ENCODE data around the gene FAM210B.
"Not testable (repeated sequence)": the region's sequence is repeated elsewhere in the genome, so short reads cannot be mapped to it uniquely, and the experiment has no call there.

Gene FAM210B

GRCh38 chr20:56323206-56323605, 35.6 kb upstream of the FAM210B start:
- DNase-seq (ENCODE audit: low spot score) (no peak), ATAC-seq (ENCODE audit: low read depth) (no peak)
- Histone ChIP-seq H3K4me1 (ENCODE audit: insufficient read depth, poor library complexity, severe bottlenecking) (no peaks in the 10 kb centered on the region), H3K27me3 (ENCODE audit: insufficient read depth, poor library complexity, severe bottlenecking) (peaks cover 16% of the 10 kb centered on the region), H3K4me3 (ENCODE audit: severe bottlenecking) (no peak overlapping the region), H3K36me3 (ENCODE audit: low read depth) (no peaks in the 10 kb centered on the region), H3K9me3 (ENCODE audit: severe bottlenecking) (no peaks in the 10 kb centered on the region), H3K27ac (ENCODE audit: poor library complexity, severe bottlenecking) (no peak overlapping the region)
- TF ChIP-seq, protein P1, sequence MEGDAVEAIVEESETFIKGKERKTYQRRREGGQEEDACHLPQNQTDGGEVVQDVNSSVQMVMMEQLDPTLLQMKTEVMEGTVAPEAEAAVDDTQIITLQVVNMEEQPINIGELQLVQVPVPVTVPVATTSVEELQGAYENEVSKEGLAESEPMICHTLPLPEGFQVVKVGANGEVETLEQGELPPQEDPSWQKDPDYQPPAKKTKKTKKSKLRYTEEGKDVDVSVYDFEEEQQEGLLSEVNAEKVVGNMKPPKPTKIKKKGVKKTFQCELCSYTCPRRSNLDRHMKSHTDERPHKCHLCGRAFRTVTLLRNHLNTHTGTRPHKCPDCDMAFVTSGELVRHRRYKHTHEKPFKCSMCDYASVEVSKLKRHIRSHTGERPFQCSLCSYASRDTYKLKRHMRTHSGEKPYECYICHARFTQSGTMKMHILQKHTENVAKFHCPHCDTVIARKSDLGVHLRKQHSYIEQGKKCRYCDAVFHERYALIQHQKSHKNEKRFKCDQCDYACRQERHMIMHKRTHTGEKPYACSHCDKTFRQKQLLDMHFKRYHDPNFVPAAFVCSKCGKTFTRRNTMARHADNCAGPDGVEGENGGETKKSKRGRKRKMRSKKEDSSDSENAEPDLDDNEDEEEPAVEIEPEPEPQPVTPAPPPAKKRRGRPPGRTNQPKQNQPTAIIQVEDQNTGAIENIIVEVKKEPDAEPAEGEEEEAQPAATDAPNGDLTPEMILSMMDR (IDR thresholded peaks at IDR 0.05; ENCODE audit: poor library complexity, severe bottlenecking): no peak

- Histone ChIP-seq H3K9me3 (ENCODE audit: severe bottlenecking) (no peaks in the 10 kb centered on the region), H3K36me3 (ENCODE audit: low read depth) (no peaks in the 10 kb centered on the region), H3K27me3 (ENCODE audit: insufficient read depth, poor library complexity, severe bottlenecking) (peaks cover 16% of the 10 kb centered on the region), H3K4me3 (ENCODE audit: severe bottlenecking) (no peak overlapping the region), H3K27ac (ENCODE audit: poor library complexity, severe bottlenecking) (no peak overlapping the region), H3K4me1 (ENCODE audit: insufficient read depth, poor library complexity, severe bottlenecking) (no peaks in the 10 kb centered on the region)
- TF ChIP-seq, protein P1 (IDR thresholded peaks at IDR 0.05; ENCODE audit: poor library complexity, severe bottlenecking): no peak
- DNase-seq (ENCODE audit: low spot score): no peak
- ATAC-seq (ENCODE audit: low read depth): no peak; the same call in 2 of the 3 replicates
These were observed 35.1 kb upstream of the FAM210B start for GRCh38 chr20:56323656-56324055.

DNA sequence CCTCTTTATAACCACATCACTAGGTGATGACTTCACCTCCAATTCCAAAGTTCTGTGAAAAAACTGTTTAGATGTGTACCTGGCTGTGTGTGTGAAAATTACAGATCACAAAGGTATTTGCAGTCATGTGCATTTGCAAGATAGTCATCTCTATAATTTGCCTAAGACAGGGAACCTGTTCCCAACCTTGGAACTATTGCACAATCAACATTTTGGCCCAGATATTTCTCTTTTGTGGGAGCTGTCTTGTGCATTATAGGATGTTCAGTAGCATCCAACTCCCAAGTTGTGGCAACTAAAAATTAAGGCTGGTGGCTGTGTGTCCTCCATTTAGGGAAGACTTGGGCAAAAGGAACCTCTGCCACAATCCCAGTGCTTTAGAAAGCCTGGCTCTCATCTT, 34.0 kb upstream of the FAM210B start:
- no peak for DNase-seq (ENCODE audit: low spot score)
- no peaks in the 10 kb centered on the region for H3K9me3 ChIP-seq (ENCODE audit: severe bottlenecking)

GRCh38 chr20:56328861-56329260, 29.9 kb upstream of the FAM210B start:
- Histone ChIP-seq H3K36me3 (ENCODE audit: low read depth) (no peaks in the 10 kb centered on the region), H3K27ac (ENCODE audit: poor library complexity, severe bottlenecking) (no peak overlapping the region), H3K4me3 (ENCODE audit: severe bottlenecking) (no peak overlapping the region), H3K4me1 (ENCODE audit: insufficient read depth, poor library complexity, severe bottlenecking) (no peaks in the 10 kb centered on the region), H3K27me3 (ENCODE audit: insufficient read depth, poor library complexity, severe bottlenecking) (no peaks in the 10 kb centered on the region), H3K9me3 (ENCODE audit: severe bottlenecking) (no peaks in the 10 kb centered on the region)
- ATAC-seq (ENCODE audit: low read depth) (peak; percentile 40; the same call in 1 of the 3 replicates), DNase-seq (ENCODE audit: low spot score) (peak; percentile 49)
- TF ChIP-seq, protein P1 (IDR thresholded peaks at IDR 0.05; ENCODE audit: poor library complexity, severe bottlenecking): no peak

More for the DNA sequence above, 34.0 kb upstream of the FAM210B start:
- Histone ChIP-seq H3K4me1 (ENCODE audit: insufficient read depth, poor library complexity, severe bottlenecking) (no peaks in the 10 kb centered on the region), H3K27ac (ENCODE audit: poor library complexity, severe bottlenecking) (no peak overlapping the region), H3K27me3 (ENCODE audit: insufficient read depth, poor library complexity, severe bottlenecking) (peaks cover 16% of the 10 kb centered on the region), H3K4me3 (ENCODE audit: severe bottlenecking) (no peak overlapping the region), H3K36me3 (ENCODE audit: low read depth) (no peaks in the 10 kb centered on the region)
- TF ChIP-seq, protein P1 (IDR thresholded peaks at IDR 0.05; ENCODE audit: poor library complexity, severe bottlenecking): no peak
- ATAC-seq (ENCODE audit: low read depth): no peak

- not testable (repeated sequence) for H3K27ac ChIP-seq (ENCODE audit: poor library complexity, severe bottlenecking); H3K4me1 ChIP-seq (ENCODE audit: insufficient read depth, poor library complexity, severe bottlenecking); H3K4me3 ChIP-seq (ENCODE audit: severe bottlenecking); H3K36me3 ChIP-seq (ENCODE audit: low read depth); H3K9me3 ChIP-seq (ENCODE audit: severe bottlenecking); ATAC-seq (ENCODE audit: low read depth)
- peaks cover 49% of the 10 kb centered on the region for H3K27me3 ChIP-seq (ENCODE audit: insufficient read depth, poor library complexity, severe bottlenecking)
- DNase-seq (ENCODE audit: low spot score): peak; percentile 55
These were observed 22.1 kb upstream of the FAM210B start for GRCh38 chr20:56336709-56337108.
